ENCODE results near the gene PAX5.

Gene PAX5

DNA sequence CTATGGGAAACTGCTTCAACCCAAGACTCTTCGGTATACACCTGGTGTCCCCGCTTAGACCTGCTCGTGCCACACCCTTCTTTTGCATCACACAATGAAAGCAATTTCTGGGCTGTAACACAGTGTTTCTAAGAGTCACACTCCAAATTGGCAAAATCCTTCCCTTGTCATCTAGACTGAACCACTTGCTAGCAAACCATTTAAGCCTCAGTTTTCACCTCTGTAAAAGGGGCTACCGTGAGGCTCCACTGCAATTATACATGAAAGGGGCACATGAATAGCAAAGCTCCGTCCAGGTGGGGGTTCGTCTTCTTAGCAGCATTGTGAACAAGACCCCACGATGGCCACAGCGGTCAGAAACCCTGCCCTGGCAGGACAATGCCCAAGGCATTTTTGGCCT lies 166.8 kb downstream of the PAX5 start:
- in situ Hi-C loops (cut with HindIII; ENCODE audit: low sequenced_read_pairs): loop anchor here (25.0 kb wide), 1 partner anchor 95 kb away; no protein-coding TSS in a partner anchor

DNA sequence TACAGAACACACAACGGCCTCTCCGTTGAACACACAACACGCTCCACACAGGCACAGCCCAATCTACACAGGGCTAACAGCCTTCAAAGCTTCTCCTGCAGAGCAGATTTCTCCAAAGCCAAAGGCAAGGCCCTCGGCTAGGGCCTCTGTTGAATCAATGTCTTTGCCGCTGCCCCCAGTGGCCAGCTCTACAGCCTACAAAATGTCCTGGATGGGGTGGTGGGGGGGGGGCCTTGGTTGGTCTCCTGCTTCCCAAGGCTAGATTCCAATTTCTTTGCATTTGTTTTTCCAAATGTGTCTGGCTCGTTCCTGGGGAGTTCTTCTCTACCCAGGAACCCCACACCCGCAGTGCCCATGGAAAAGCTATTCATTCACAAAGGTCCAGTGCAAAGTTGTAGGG lies 167.2 kb downstream of the PAX5 start:
- in situ Hi-C loops (cut with HindIII; ENCODE audit: low sequenced_read_pairs): loop anchor here (25.0 kb wide), 1 partner anchor 95 kb away; no protein-coding TSS in a partner anchor

DNA sequence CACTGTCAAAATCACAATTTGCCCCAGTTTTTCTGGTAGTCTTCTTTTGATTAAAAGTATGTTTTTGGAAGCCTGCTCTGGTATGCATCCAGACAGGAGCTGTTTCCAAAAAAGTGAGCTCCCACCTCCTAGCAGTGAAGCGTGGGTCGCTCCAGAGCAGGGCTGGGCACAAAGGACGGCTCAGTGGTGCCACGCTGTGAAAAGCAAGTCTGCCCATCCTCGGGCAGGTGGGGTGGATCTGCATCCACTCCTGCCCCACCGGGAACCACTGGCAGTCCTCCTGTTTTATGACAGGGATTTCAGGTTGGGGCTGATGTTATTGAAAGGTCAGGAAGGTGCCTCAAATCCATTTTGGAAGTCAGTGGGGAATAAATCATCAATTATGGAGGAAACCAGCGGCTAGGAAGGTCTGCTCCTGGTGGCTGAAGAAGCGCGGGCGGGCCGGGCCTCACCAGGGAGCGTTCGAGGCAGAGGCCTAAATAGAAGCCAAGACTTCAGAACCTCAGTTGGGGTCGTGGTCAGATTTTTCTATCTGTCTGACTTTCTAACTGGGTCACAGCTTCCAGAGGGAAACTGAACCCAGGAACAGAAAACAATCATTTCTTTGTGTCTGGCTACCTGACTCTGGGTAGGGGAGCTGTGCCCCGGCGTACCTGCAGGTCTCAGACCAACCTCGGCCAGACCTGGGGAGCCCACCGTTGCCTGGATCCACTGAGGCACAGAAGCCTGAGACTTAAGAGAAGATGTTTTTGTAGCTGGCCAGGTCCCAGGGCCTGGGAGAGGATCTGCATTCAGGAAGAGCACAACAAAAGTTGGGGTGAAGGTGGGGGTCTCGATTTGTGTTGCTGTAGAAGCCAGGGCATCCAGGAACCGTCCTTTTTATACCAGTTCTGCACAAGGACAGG lies 168.1 kb downstream of the PAX5 start:
- in situ Hi-C loops (cut with HindIII; ENCODE audit: low sequenced_read_pairs): loop anchor here (25.0 kb wide), 1 partner anchor 96 kb away; no protein-coding TSS in a partner anchor

DNA sequence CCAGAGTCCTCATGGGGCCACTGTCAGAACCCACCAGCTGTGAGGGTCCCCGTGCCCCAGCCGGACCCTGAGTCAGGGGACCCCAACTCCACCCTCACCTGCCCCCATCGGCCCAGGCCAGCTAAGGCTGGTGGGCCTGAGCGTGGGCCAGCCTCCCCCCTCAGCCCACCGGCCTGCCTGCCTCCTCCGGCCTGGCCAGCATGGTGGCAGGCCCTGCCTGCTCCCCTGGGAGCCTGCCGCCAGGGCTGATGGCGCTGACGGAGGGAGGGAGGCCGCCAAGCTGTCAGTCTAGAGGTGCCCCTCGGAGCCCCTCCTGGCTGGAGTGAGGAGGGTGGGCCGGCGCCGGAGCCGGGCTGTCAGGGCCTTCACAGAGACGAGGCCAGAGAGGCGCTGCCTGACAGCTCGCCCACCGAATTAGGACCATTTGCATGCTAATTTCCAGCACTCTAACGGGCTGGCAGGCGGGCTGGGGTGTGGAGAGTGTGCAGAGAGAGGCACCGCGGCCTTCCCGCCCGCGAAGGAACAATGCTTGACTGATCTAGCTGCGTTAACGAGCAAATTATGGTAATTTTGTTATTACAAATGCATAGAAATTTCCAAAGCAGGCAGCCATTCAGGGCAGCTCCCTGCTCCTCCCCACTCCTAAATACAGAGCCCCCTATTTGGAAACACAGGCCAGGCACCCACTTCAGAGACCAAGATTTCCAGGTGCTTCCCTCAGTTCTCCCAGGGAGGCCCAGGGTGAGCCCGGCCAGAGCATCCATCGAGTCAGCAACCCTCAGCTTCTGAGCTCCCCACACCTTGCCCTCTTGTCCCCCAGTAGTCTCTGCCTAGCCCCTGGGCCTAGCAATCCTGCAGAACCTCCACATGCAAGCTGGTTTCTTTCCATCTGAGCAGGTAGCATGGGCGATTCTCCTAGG lies 169.3 kb downstream of the PAX5 start:
- in situ Hi-C loops (cut with HindIII; ENCODE audit: low sequenced_read_pairs): loop anchor here (25.0 kb wide), 1 partner anchor 98 kb away; no protein-coding TSS in a partner anchor

DNA sequence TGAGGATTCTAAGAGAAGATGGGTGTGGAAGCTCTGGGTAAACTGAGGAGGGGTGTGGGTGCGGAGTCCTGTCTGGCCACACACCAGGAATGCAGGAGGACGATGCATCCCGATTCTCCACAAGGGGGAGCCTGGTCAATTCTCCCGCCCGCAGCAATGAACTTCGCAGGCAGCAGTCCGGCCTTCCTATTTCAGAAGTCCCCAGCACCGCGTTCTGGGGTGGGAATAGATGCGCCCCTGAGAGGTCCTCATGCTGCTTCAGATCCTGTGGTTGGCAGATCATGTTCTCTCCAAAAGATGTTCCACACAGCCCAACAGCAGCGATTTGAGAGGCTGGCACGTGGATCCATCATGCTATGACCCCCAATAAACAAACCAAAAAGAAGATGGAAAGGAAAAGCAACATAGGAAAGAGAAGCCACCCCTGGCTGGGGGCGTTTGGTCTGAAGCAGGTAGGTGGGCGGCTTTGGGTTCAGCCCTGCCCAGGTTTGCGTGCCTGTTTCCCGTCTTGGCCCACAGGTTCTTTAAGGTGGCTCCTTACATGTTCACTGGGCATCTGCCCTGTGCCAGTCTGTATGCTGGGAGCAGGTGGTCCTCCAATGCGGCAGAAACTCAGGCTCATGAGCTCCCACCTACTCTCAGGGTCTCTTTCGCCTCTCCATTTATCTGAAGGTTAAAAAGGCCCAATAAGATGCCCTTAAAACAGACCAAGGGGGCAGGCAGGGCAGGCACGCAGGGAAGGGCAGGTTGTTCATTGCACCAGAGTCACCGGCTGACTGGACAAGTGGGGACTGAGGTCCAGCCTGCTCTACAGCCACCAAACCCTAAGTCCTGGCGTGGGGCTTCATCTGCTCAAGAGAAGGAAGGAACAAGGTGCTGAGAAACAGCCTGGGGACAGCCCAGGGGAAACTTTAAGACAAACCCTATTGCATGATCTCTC lies 171.6 kb downstream of the PAX5 start:
- in situ Hi-C loops (cut with HindIII; ENCODE audit: low sequenced_read_pairs): loop anchor here (25.0 kb wide), 1 partner anchor 100 kb away; no protein-coding TSS in a partner anchor

DNA sequence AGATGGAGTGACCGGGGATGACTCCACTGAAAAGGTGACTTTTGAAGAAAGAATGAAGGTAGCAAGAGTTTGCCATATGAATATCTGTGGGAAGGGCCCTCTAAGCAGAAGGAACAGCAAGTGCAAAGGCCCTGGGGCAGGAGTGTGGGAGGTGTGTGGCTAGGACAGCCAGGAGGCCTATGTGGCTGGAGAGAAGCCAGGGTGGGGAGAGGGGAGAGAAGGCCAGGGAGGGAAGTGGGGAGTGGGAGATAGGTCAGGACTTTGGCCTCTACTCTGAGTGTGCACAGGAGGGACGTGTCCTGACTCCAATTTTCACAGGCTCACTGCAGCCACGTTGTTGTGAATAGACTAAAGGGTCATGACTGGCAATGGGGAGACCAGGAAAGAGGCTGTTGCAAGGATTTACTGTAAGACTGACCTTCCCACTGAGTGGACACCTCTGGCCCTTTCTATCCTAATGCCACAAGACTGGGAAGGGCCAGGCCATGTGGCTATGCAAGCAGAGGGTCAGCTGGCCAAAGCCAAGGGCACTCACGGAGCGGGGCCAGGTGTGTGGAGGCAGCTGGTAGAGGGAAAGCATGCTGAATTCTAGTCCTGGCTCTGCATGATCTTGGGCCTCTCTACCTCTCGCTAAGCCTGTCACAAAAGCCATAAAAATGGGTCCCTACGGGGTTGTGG lies 172.4 kb downstream of the PAX5 start:
- in situ Hi-C loops (cut with HindIII; ENCODE audit: low sequenced_read_pairs): loop anchor here (25.0 kb wide), 1 partner anchor 101 kb away; no protein-coding TSS in a partner anchor

DNA sequence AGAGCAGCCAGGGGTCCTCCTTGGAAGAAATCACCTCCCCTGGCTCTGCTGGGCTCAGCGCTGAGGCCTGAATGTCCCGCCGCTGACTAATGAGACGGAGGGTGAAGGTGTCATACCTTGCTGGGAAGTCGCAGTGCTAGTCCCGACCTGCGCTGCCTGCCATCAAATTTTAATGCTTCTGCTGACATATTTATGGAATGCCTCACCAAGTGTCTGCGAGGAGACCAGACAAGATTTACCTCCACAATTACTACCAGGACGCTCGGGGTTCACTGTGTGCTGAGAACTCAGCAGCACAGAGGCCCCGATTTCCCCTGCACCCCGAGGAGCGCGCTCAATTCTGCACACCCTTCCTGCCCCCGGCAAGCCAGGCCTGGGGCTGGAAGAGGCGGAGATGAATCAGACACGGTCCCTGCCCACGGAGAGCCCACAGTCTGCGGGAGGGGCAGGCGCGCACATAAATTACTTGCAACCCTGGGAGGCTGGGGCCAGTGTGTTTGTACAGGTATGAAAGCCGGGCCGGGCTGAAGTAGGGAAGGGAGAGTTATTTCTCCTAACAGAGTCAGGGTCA lies 175.2 kb downstream of the PAX5 start:
- in situ Hi-C loops (cut with HindIII; ENCODE audit: low sequenced_read_pairs): loop anchor here (25.0 kb wide), 1 partner anchor 103 kb away; no protein-coding TSS in a partner anchor

DNA sequence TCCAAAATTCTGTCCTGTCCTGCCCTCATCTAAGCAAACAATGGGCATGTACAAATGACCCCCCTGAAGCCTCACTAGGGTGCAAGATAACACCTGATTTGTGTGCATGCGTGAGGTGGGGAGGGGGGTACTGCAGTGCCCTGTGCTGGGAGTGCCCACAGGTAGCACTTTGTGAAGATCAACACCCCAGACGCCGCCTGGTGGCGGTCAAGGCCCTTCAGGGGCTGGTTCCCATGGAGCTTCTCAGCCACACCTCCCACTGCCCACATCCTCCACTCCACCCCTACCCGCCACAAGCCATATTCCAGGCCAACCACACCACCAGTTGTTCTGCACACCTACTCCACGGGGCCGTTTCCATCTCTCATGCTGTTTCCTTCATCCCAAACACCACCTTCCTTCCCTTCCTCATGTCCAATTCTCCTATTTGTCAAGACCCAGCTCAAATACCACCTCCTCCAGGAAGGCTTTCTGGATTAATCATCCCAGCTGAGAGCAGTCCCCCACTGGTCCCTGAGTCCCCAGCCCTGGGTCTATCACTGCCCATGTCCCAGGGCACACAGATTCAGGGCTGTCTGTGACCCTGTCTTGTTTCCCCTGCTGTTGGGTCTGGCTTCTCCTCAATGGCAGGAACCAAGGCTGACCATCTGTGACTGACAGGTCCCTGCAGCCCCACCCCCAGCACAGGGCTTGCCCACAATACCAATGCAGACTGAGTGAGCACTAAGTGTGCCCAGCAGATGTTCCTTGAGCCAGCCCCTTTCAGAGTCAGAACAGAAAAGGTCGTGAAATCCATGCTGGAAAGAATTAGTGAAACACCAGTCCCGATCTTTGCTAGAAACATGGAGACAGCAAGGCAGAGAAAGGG lies 178.4 kb downstream of the PAX5 start:
- in situ Hi-C loops (cut with HindIII; ENCODE audit: low sequenced_read_pairs): loop anchor here (25.0 kb wide), 1 partner anchor 107 kb away; no protein-coding TSS in a partner anchor

DNA sequence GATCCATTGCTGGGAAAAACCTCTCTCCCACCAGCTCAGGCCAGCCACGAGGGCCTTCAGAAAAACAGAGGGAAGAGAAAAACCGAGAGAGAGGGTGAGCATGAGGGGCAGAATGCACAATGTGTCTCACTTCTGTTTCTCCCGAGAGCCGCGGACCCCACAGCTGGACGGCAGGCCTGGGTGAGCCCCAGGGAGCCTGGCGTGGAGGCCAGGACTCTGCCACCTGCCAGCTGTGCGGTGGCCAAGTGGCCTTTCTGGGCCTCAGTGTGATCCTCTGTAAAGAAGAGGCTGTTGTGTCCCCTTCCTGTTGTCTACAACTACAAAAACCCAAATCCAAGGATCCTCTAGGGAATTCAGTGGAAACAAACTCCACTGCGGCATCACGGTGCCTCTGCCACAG lies 179.3 kb downstream of the PAX5 start:
- in situ Hi-C loops (cut with HindIII; ENCODE audit: low sequenced_read_pairs): loop anchor here (25.0 kb wide), 1 partner anchor 108 kb away; no protein-coding TSS in a partner anchor

DNA sequence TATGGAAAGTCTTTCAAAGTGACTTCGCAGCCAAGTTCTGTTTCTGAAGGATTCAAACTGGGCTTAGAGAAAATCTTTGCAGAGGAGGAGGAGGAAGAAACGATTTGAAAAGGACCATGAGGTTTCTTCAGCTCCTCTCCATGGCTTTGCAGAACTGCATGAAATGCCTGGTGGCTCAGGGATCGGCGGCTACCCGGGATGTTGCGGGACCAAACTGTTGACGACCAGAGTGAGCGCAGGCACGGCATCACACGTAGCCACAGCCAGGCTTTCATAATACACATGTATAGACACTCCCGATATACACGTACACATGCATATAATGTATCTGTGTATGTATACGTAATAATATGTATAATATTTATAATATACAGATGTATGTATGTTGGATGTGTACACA lies 180.0 kb downstream of the PAX5 start:
- in situ Hi-C loops (cut with HindIII; ENCODE audit: low sequenced_read_pairs): loop anchor here (25.0 kb wide), 1 partner anchor 108 kb away; no protein-coding TSS in a partner anchor

DNA sequence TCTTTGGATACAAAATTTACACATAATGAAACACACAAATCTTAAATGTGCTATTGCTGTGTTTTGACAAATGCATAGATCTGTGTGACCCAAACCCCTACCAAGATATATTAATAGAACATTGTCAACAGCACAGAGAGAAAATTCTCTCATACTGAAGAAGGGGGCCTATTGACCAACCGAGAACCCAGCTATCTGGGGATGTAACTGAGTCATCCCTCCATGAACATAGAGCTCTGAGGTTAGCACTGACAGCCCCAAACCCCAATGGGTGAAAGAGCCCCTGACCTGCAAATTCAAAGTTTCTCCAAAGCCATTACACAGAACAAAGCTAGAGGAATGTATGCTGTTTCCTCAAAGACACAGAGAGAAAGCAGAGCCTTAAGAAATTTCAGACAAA lies 180.8 kb downstream of the PAX5 start:
- in situ Hi-C loops (cut with HindIII; ENCODE audit: low sequenced_read_pairs): loop anchor here (25.0 kb wide), 1 partner anchor 109 kb away; no protein-coding TSS in a partner anchor

DNA sequence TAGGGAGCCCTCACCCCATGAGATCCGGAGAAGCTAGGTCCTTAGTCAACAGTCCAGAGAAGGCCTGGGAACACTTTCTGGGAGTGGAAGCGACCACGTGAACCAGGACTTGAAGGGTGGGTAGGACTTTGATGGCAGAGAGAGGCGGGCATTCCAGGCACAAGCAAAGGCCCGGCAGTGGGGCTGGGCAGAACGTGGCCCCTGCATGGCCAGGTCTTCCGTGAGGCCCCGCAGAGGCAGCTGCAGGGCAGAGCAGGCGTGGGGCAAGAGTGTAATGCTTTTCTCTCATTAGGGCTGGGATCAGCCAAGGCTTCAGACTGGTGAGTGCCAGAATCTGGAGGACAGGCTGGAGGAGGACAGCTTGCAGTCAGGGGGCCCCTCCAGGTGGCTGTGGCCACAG lies 184.1 kb downstream of the PAX5 start:
- in situ Hi-C loops (cut with HindIII; ENCODE audit: low sequenced_read_pairs): loop anchor here (25.0 kb wide), 1 partner anchor 112 kb away; no protein-coding TSS in a partner anchor

DNA sequence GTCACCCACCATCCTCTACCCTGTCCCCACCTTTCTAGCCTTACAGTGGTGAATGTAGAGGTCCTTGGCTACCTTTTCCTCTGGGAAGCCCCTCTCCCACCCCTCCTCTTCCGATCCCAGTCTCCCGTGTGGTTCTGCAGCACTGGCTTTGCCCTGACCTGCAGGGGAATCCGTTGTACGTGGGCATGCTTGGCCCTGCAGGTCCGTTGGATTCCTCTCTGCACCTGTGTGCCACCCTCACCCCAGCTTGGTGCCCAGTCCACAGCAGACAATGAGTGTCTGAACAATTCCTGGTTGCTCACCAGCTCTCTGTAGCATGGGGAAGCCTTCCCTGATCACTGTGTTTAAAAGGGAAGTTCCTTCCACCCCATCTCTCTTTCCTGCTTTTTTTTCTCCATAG lies 185.1 kb downstream of the PAX5 start:
- in situ Hi-C loops (cut with HindIII; ENCODE audit: low sequenced_read_pairs): no loop called here

DNA sequence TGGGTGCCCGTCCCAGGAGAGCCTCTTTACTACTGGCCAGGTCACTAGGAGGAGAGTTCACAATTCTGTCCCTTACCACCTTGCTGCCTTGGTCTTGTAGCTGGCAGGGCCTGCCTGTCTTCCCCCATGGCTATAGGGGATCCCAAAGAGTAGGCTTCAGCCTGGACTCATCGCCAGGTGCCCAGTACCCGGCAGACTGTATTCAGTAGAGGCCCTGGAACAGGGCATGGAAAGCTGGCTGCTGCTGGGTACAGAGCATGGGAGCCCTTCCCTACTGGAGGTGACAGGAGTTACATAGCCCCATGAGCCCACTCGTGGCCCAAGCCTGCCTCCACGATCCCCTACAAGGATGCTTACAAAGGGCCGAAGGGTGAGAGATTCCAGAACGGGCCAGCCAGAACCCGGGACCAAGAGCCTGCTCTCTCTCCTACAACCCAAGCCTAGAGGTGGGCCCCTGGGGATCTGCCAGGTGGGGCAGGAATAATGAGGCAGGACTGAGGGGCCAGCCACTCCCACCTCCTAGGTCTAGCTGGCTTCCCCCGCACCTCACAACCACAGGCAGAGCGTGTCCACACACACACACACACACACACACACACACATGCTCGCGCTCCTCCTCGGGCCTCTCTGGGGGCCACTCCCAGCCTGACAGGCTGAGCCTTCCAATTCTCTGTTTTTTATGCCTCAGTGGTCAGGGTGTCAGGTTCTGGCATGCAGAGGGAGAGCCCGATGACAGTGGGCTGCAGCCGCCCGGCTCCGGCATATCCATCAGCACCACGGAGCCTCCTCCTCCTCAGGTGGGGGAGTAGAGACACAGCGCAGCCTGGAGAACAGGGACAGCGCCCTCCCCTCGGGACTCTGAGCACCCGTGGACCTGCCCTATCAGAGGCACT lies 186.0 kb downstream of the PAX5 start:
- in situ Hi-C loops (cut with HindIII; ENCODE audit: low sequenced_read_pairs): no loop called here

DNA sequence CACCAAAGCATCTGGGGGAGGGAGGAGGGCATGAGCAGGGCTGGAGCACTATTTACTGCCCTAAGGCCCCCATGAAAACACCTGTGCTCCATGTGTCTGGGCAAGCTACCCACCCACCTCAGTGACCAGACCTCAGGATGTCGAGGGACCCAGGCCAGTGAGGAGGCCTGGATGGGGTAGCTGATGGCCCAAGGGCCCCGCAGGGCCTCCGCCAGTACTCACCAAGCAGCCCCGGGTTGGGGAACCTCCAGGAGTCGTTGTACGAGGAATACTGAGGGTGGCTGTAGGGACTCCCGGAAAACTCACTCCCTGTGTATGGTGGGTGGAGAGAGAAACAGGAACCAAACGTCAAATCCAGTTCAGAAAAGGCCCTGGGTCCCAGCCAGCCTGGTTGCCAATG lies 187.4 kb downstream of the PAX5 start:
- in situ Hi-C loops (cut with HindIII; ENCODE audit: low sequenced_read_pairs): no loop called here

DNA sequence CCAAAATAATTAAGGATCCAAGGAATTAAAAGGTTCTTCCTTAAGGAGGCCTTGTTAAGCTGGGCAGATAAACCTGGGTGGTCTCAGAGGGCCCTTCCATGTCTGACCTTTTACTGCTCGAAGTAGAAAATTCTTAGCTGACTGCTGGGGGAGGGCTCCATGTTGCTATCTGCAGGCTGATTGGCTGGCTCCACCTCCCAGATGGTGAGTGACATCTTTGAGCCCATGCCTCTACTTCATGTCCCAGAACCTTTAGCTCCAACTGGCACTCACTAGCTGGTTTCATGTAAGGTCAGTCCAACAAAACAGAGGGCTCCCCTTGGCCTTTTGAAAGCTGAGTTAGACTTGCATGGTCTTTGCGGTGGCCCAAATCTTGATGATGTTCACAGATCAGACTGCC lies 188.2 kb downstream of the PAX5 start:
- in situ Hi-C loops (cut with HindIII; ENCODE audit: low sequenced_read_pairs): no loop called here

DNA sequence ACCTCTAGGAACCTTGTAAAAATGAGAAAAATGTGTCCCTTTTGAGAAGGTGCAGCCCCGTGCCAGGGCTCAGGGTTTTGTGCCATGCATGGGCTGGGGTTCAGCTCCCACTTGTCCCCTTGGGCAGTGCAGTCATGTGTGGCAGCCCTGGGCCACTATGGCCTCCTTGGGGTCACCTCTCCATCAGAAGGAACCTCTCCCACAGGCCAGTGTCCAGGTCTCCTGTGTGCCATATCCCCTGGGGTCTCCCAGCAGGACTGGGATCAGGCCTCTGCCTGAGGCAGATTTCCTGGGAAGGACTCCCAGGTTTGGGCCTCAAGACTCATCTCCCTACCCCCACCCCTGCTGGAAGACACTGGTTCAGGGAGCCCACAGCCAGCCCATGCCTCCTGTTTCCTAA lies 189.1 kb downstream of the PAX5 start:
- in situ Hi-C loops (cut with HindIII; ENCODE audit: low sequenced_read_pairs): no loop called here

All from DLD1 (cell line).